ENCODE results near the gene GRIK4.

DNA sequence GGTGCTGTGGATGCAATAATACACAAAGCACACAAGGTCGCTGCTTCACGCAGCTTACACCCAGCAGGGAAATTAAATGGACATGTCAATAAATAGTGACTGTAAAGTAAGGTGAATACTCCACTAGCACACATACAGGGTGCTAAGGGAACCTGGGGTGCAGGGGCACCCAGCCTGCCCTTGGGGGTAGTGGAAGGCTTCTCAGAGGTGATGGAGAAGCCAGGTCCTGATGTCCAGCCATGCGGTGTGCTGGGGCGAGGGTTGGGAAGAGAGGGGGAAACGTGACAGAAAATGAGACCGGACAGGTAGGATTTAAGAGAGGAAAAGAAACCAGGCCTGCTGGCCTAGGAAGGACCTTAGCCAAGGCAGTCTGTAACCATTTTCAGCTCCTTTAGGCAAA is 200.5 kb downstream of the GRIK4 start:
- TF ChIP-seq GATA2 (IDR thresholded peaks at IDR 0.05; ENCODE audit: low read depth, low read length) (no peak), GATA3 (IDR thresholded peaks at IDR 0.05; ENCODE audit: low read depth, low read length) (no peak)
